Liver (tissue), 9 donors: ENCODE measurements around the gene IGF2BP3. TPM values are rescaled to one million over a fixed set of nuclear protein-coding genes. Genes with fewer than 3 reads are reported as not detected.
A peak's percentile ranks its signal among the peaks of the same experiment; 100 is the strongest.
"Not testable (repeated sequence)": the region's sequence is repeated elsewhere in the genome, so short reads cannot be mapped to it uniquely, and the experiment has no call there.

Experiments
- DNase-seq: peaks from one replicate; pipeline ENCODE4 v3.0.0-alpha.2; 2017; ENCODE audit warnings: low spot score
- H3K27ac ChIP-seq, 2 donors: one replicate each; pipeline ENCODE4 v1.7.0; 2013; ENCODE audit warnings: inconsistent platforms in 2 of 2, low read length in 2 of 2, control low read depth in 1 of 2, low read depth in 1 of 2, mild to moderate bottlenecking in 1 of 2
- H3K27me3 ChIP-seq, 4 donors: one replicate each; pipeline versions ENCODE4 v1.6.1 to v1.7.0; 2013; ENCODE audit warnings: low read length in 3 of 4, inconsistent platforms in 1 of 4, mild to moderate bottlenecking in 1 of 4, moderate library complexity in 1 of 4; ENCODE audit not compliant: control insufficient read depth in 4 of 4, insufficient read depth in 4 of 4
- H3K36me3 ChIP-seq, 4 donors: one replicate each; pipeline versions ENCODE4 v1.6.1 to v1.7.0; 2013; ENCODE audit warnings: low read length in 3 of 4, mild to moderate bottlenecking in 3 of 4, low read depth in 1 of 4, moderate library complexity in 1 of 4; ENCODE audit not compliant: control insufficient read depth in 4 of 4, insufficient read depth in 3 of 4
- H3K4me1 ChIP-seq, 4 donors: one replicate each; pipeline versions ENCODE4 v1.6.1 to v1.7.0; 2013; ENCODE audit warnings: low read length in 3 of 4, mild to moderate bottlenecking in 3 of 4, moderate library complexity in 1 of 4; ENCODE audit not compliant: control insufficient read depth in 4 of 4, insufficient read depth in 4 of 4
- H3K4me3 ChIP-seq, 3 donors: one replicate each; pipeline versions ENCODE4 v1.6.1 to v1.7.0; 2013; ENCODE audit warnings: low read length in 3 of 3, control low read depth in 1 of 3, low read depth in 1 of 3, mild to moderate bottlenecking in 1 of 3
- H3K9ac ChIP-seq, 2 donors: one replicate each; pipeline ENCODE4 v1.7.0; 2013; ENCODE audit warnings: low read length in 2 of 2, mild to moderate bottlenecking in 2 of 2, moderate library complexity in 2 of 2, control low read depth in 1 of 2, low read depth in 1 of 2
- H3K9me3 ChIP-seq, 4 donors: one replicate each; pipeline versions ENCODE4 v1.6.1 to v1.7.0; 2013; ENCODE audit warnings: low read length in 3 of 4; ENCODE audit not compliant: control insufficient read depth in 4 of 4
- ATF3 ChIP-seq: IDR thresholded peaks from 2 replicates; pipeline ENCODE4 v1.6.1; 2016; ENCODE audit warnings: antibody characterized with exemption
- EGR1 ChIP-seq, 2 donors: IDR thresholded peaks; 2 replicates each; pipeline ENCODE4 v1.6.1; 2016 to 2018; ENCODE audit warnings: antibody characterized with exemption in 2 of 2, low read depth in 2 of 2
- FOXA1 ChIP-seq: IDR thresholded peaks from 2 replicates; pipeline ENCODE4 v1.6.1; 2016; ENCODE audit warnings: antibody characterized with exemption
- GABPA ChIP-seq, 2 donors: IDR thresholded peaks in 1 of 2; conservative IDR thresholded peaks in 1 of 2; 2 replicates each; pipeline ENCODE4 v1.6.1; 2016; ENCODE audit warnings: antibody characterized with exemption in 2 of 2, mild to moderate bottlenecking in 1 of 2, moderate library complexity in 1 of 2
- HNF4A ChIP-seq, 2 donors: conservative IDR thresholded peaks; 2 replicates each; pipeline ENCODE4 v1.6.1; 2016; ENCODE audit warnings: antibody characterized with exemption in 2 of 2, mild to moderate bottlenecking in 2 of 2
- HNF4G ChIP-seq: IDR thresholded peaks from 2 replicates; pipeline ENCODE4 v1.6.1; 2016; ENCODE audit warnings: antibody characterized with exemption
- JUND ChIP-seq, 2 donors: IDR thresholded peaks; 2 replicates each; pipeline ENCODE4 v1.6.1; 2016; ENCODE audit warnings: antibody characterized with exemption in 2 of 2
- MAX ChIP-seq: IDR thresholded peaks from 2 replicates; pipeline ENCODE4 v1.6.1; 2016; ENCODE audit warnings: antibody characterized with exemption
- NR2F2 ChIP-seq: IDR thresholded peaks from 2 replicates; pipeline ENCODE4 v1.6.1; 2016; ENCODE audit warnings: antibody characterized with exemption
- REST ChIP-seq: IDR thresholded peaks from 2 replicates; pipeline ENCODE4 v1.6.1; 2016; ENCODE audit warnings: antibody characterized with exemption, mild to moderate bottlenecking
- RXRA ChIP-seq, 2 donors: IDR thresholded peaks; 2 replicates each; pipeline ENCODE4 v1.6.1; 2017 to 2018; ENCODE audit warnings: antibody characterized with exemption in 2 of 2, mild to moderate bottlenecking in 1 of 2
- SP1 ChIP-seq: IDR thresholded peaks from 2 replicates; pipeline ENCODE4 v1.6.1; 2018; ENCODE audit warnings: antibody characterized with exemption, mild to moderate bottlenecking
- TAF1 ChIP-seq: conservative IDR thresholded peaks from 2 replicates; pipeline ENCODE4 v1.6.1; 2016; ENCODE audit warnings: antibody characterized with exemption, mild to moderate bottlenecking
- YY1 ChIP-seq: IDR thresholded peaks from 2 replicates; pipeline ENCODE4 v1.6.1; 2016; ENCODE audit warnings: antibody characterized with exemption, mild to moderate bottlenecking
- ZBTB33 ChIP-seq: IDR thresholded peaks from 2 replicates; pipeline ENCODE4 v1.6.1; 2016; ENCODE audit warnings: antibody characterized with exemption
- whole genome bisulfite sequencing: extraction: QIAGEN DNeasy Blood & Tissue Kit; methylation state at CpG from one replicate; pipeline ENCODE4 v1.1.7; 2013; 5-methylcytosine and 5-hydroxymethylcytosine counted together
- polyA plus RNA-seq, 2 donors: library from polyadenylated mRNA; stranded (reverse) in 1 of 2; unstranded in 1 of 2; fragments of 200-250 nt in 1 of 2; fragments of >200 nt in 1 of 2; fragmentation: Nextera tagmentation in 1 of 2; extraction: Ambion mirVana in 1 of 2; gene quantifications; one replicate each; pipeline versions ENCODE4 v1.2.1 to v1.2.3, GENCODE V29; 2013 to 2015
- total RNA-seq, 2 donors: library from RNA; depleted of rRNA; stranded (reverse); fragments of >200 nt; gene quantifications; one replicate each; pipeline ENCODE4 v1.2.3, GENCODE V29; 2014
- donor health status: healthy.
- donor health status: healthy.
- donor health status: healthy.
- donor health status: healthy.
- donor health status: healthy.

Gene IGF2BP3
- total and polyA plus RNA-seq, 4 donors: 0.17 to 28.4 (median 0.23) TPM; not detected in 1

- WGBS: 55% methylated on average over 56 of the region's 56 CpGs
- TF ChIP-seq ZBTB33: no peak
- TF ChIP-seq FOXA1: no peak
- TF ChIP-seq NR2F2: peak; percentile 10
- TF ChIP-seq GABPA (IDR thresholded peaks at IDR 0.05 in 1 of 2, conservative IDR thresholded peaks at IDR 0.05 in 1 of 2): peak; percentile 17 to 47
- no peak for TF ChIP-seq JUND (IDR thresholded peaks at IDR 0.05)
- TF ChIP-seq REST: no peak
- no peak for TF ChIP-seq HNF4G
- no peak for TF ChIP-seq YY1
- no peaks in the 10 kb centered on the region for H3K27me3 ChIP-seq
- H3K9me3 ChIP-seq: no peaks in the 10 kb centered on the region
- H3K9ac ChIP-seq: peak overlapping the region in 1 of 2 donors; percentile 59
- no peaks in the 10 kb centered on the region for H3K36me3 ChIP-seq
- peaks cover 0 to 1% (median 0%) of the 10 kb centered on the region in 4 donors for H3K4me1 ChIP-seq
- H3K27ac ChIP-seq: peak overlapping the region in 1 of 2 donors; percentile 37
- peak overlapping the region in 2 of 3 donors; percentile 50 to 59 for H3K4me3 ChIP-seq
- peak; percentile 74 for DNase-seq
Measured at GRCh38 chr7:23490357-23491135, 20.3 kb upstream of the IGF2BP3 start.

GRCh38 chr7:23488714-23489113, 18.4 kb upstream of the IGF2BP3 start:
- not testable (repeated sequence) for H3K9me3 ChIP-seq, H3K9ac ChIP-seq, H3K36me3 ChIP-seq, DNase-seq, H3K4me1 ChIP-seq, H3K27me3 ChIP-seq, H3K27ac ChIP-seq, H3K4me3 ChIP-seq
- 97% methylated on average over 13 of the region's 13 CpGs for WGBS

- no peak overlapping the region for H3K4me3 ChIP-seq
- peaks cover 0 to 1% (median 0%) of the 10 kb centered on the region in 4 donors for H3K4me1 ChIP-seq
- WGBS: 43% methylated on average over 4 of the region's 4 CpGs
- no peaks in the 10 kb centered on the region for H3K9me3 ChIP-seq
- H3K36me3 ChIP-seq: no peaks in the 10 kb centered on the region
- no peaks in the 10 kb centered on the region for H3K27me3 ChIP-seq
- no peak overlapping the region for H3K9ac ChIP-seq
- TF ChIP-seq ATF3 (no peak), RXRA (IDR thresholded peaks at IDR 0.05) (no peak), MAX (no peak), SP1 (no peak), HNF4A (conservative IDR thresholded peaks at IDR 0.05) (no peak), ZBTB33 (no peak), NR2F2 (no peak), EGR1 (IDR thresholded peaks at IDR 0.05; ENCODE audit: low read depth in 2 of 2) (no peak), TAF1 (no peak)
- no peak for DNase-seq
- no peak overlapping the region for H3K27ac ChIP-seq
Measured at GRCh38 chr7:23487670-23488069, 17.4 kb upstream of the IGF2BP3 start.
